CD4-positive, alpha-beta T cell treated with Interleukin-12 subunit alpha and Interleukin-12 subunit beta, for 1 hour (primary cell): ENCODE results near the gene TMEM135.

Source experiments
- DNase-seq: peaks from one replicate; pipeline ENCODE4 v3.0.0-alpha.2; 2020

TMEM135 gene

GRCh38 chr11:87366763-87367405, 329.1 kb downstream of the TMEM135 start:
- DNase-seq = no peak

GRCh38 chr11:87368151-87368550, 330.4 kb downstream of the TMEM135 start:
- no peak for DNase-seq

GRCh38 chr11:87368858-87369480, 331.2 kb downstream of the TMEM135 start:
- no peak for DNase-seq

GRCh38 chr11:87369888-87370287, 332.2 kb downstream of the TMEM135 start:
- no peak for DNase-seq

- no peak for DNase-seq
Observed at GRCh38 chr11:87372065-87372464, 334.3 kb downstream of the TMEM135 start.
